IgD-negative memory B cell (primary cell): ENCODE data around the gene PGAP3. TPM values are rescaled to one million over a fixed set of nuclear protein-coding genes. Genes with fewer than 3 reads are reported as not detected.
A peak's percentile ranks its signal among the peaks of the same experiment; 100 is the strongest.
"Not testable (repeated sequence)": the region's sequence is repeated elsewhere in the genome, so short reads cannot be mapped to it uniquely, and the experiment has no call there.

Experiments used
- H3K27ac Mint-ChIP-seq, 3 donors: one replicate each; pipeline ENCODE4 v1.8.0; 2020 to 2022; ENCODE audit warnings: mild to moderate bottlenecking in 3 of 3, mixed read lengths in 3 of 3, moderate library complexity in 1 of 3
- H3K27me3 Mint-ChIP-seq: one replicate; pipeline ENCODE4 v1.8.0; 2021; ENCODE audit warnings: mixed read lengths
- H3K36me3 Mint-ChIP-seq: one replicate; pipeline ENCODE4 v1.8.0; 2020; ENCODE audit warnings: mild to moderate bottlenecking, mixed read lengths
- H3K4me1 Mint-ChIP-seq, 3 donors: one replicate each; pipeline ENCODE4 v1.8.0; 2020 to 2022; ENCODE audit warnings: mixed read lengths in 3 of 3, mild to moderate bottlenecking in 1 of 3
- H3K4me3 Mint-ChIP-seq, 4 donors: one replicate each; pipeline ENCODE4 v1.8.0; 2020 to 2022; ENCODE audit warnings: mild to moderate bottlenecking in 4 of 4, mixed read lengths in 4 of 4, moderate library complexity in 3 of 4
- H3K9me3 Mint-ChIP-seq, 3 donors: one replicate each; pipeline ENCODE4 v1.8.0; 2020 to 2021; ENCODE audit warnings: mixed read lengths in 3 of 3, mild to moderate bottlenecking in 1 of 3
- polyA plus RNA-seq: library from polyadenylated mRNA; unstranded; fragments of 300-500 nt; fragmentation: Illumina TruSeq; gene quantifications from one replicate; pipeline ENCODE4 v1.2.3, GENCODE V29; 2021

Gene PGAP3
- polyA plus RNA-seq, 1 donor from 2014 or later, result 15.6 TPM

DNA sequence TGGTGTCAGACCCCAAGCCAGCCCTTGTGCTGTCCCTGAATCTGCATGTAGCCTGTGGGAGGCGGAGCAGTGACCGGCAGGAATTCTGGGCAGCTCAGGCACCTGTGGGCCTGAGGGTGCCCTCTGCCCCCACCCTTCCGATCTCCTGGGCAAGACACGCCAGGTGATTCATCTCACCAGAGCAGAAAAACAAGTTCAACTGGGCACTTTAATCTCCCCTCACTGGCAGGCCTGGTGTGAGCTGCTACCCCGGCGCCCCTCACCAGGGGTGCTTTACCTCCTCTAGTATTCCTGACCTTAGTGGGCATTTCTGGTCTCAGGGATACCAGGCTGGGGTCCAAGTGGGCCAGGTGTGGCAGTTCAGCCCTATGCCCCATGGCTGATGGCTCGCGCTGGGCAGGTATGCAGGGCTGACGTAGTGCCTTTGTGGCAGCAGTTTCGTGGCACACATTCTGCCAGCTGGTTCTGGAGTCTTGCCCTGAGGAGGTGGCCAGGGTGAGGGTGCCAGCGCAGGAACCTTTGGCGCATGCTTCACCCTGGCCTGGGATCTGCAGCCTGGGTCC, 18.0 kb upstream of the PGAP3 start:
- H3K4me3 Mint-ChIP-seq, result no peak overlapping the region
- peaks cover 2% of the 10 kb centered on the region for H3K36me3 Mint-ChIP-seq
- peaks cover 9 to 21% (median 11%) of the 10 kb centered on the region in 3 donors for H3K4me1 Mint-ChIP-seq
- no peaks in the 10 kb centered on the region for H3K9me3 Mint-ChIP-seq
- H3K27ac Mint-ChIP-seq, result no peak overlapping the region
- peaks cover 12% of the 10 kb centered on the region for H3K27me3 Mint-ChIP-seq

DNA sequence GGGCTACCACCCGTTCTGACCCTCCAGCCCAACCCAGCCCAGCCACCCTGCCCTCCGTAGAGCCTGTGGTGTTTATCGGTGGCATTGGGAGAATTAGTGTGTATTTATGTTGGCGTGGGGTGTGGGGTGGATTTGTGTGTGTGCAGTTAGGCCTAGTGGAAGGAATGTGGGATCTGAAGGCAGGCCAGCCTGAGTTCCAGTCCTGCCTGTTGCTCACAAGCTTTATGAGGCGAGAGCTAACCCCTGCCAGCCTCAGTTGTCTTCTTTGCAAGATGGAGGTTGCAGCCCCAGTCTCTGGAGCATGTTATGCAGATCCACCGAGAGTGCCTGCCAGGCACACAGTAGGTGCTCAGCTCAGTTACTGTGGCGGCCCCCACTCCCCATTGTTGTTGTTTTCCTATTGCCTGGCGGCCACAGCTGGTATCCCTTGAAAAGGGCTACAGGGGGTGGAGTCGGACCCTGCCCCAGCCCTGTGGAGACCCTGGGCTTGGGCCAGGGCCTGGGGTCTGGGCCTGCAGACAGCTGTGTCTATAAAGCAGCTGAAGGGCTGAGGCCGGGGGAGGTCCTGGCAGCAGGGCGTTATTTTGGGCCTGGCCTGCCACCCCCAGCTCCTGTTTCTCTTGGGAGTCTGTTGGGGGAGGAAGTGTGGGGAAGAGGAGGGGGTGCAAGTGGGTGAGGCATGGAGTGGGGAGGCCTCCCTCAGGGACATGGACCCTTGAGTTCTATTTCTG, 17.1 kb upstream of the PGAP3 start:
- H3K9me3 Mint-ChIP-seq, result no peaks in the 10 kb centered on the region
- peaks cover 15% of the 10 kb centered on the region for H3K27me3 Mint-ChIP-seq
- H3K27ac Mint-ChIP-seq, result no peak overlapping the region
- H3K36me3 Mint-ChIP-seq, result peaks cover 2% of the 10 kb centered on the region
- peaks cover 9 to 21% (median 11%) of the 10 kb centered on the region in 3 donors for H3K4me1 Mint-ChIP-seq
- no peak overlapping the region for H3K4me3 Mint-ChIP-seq

DNA sequence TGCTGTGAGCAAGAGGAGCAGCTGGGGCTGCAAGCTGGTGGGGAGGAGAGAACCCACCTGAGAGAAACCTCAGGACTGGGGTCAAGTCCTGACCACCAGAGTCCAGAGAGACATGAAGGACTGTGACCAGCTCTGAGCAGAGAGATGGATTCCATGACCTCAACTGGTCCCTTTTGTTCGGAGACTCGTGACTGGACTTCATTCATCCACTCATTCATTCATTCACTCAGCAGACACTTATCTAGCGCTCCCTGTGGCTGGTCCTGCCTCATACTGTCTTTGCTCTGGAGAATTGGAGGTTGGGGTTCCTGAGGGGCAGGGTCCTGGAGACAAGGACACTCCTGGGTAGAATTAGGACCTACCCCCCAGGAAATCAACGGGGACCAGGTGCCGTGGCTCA, 16.1 kb upstream of the PGAP3 start:
- Mint-ChIP-seq H3K4me1 (peaks cover 8 to 21% (median 11%) of the 10 kb centered on the region in 3 donors), H3K36me3 (no peaks in the 10 kb centered on the region), H3K4me3 (no peak overlapping the region), H3K27ac (peak overlapping the region in 2 of 3 donors; percentile 63 to 82), H3K27me3 (peaks cover 25% of the 10 kb centered on the region), H3K9me3 (peaks cover 0 to under 1% (median 0%) of the 10 kb centered on the region in 3 donors)

DNA sequence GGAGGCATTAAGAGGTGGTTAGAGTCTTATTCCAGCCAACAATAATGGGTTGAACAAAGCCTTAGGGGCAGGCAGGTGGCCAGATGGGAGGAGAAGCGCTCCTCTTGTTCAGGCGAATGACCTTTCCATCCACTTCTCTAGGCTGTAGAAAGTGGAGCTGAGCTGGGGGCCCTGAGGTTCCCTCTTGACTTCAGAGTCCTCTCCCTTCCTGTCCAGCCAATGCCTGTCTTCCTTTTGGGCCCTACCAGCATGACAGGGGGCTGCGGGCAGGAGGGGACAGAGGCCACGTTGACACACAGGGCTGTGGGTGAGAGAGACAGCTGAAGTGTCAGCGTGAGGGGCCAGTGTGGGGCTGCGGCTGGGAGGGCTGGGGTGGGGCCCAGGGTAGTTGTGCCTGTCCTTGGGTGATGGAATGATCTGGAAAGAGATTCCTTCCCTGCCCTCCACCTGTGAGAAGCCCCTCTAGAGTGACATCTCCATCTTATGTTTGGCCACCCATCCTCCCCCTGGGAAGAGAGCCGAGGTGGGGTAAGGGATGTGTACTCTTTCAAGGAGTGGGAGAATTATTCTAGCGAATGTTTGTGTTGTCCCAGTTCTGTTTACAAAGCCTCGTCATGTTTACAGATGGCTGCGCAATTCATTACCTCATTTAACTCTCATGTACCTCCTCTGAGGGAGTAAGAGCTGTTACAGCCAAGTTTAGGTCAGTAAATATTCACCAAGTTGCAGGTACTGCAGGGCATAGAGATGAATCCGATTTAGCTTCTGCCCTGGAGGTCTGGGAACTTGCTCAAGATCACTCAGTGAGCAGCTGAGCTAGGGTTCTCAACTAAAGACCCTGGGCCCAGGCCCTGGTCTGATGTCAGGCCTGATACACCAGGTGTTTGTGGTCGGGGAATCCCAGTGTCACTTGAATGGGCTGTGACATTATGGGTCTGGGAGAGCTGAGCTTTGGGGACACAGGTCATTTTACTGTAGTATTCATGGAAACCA, 15.3 kb upstream of the PGAP3 start:
- Mint-ChIP-seq H3K9me3 (peaks cover 0 to 2% (median 0%) of the 10 kb centered on the region in 3 donors), H3K36me3 (no peaks in the 10 kb centered on the region), H3K27ac (peak overlapping the region in 2 of 3 donors; percentile 63 to 82), H3K4me3 (no peak overlapping the region), H3K27me3 (peaks cover 30% of the 10 kb centered on the region), H3K4me1 (peaks cover 8 to 19% (median 11%) of the 10 kb centered on the region in 3 donors)

- Mint-ChIP-seq H3K27ac (no peak overlapping the region), H3K9me3 (peaks cover 0 to 2% (median 0%) of the 10 kb centered on the region in 3 donors), H3K4me3 (peak overlapping the region in 1 of 4 donors; percentile 44), H3K36me3 (peaks cover 1% of the 10 kb centered on the region), H3K4me1 (peaks cover 4 to 14% (median 6%) of the 10 kb centered on the region in 3 donors), H3K27me3 (peaks cover 34% of the 10 kb centered on the region)
Measured at GRCh38 chr17:39701784-39702422, 14.0 kb upstream of the PGAP3 start.

DNA sequence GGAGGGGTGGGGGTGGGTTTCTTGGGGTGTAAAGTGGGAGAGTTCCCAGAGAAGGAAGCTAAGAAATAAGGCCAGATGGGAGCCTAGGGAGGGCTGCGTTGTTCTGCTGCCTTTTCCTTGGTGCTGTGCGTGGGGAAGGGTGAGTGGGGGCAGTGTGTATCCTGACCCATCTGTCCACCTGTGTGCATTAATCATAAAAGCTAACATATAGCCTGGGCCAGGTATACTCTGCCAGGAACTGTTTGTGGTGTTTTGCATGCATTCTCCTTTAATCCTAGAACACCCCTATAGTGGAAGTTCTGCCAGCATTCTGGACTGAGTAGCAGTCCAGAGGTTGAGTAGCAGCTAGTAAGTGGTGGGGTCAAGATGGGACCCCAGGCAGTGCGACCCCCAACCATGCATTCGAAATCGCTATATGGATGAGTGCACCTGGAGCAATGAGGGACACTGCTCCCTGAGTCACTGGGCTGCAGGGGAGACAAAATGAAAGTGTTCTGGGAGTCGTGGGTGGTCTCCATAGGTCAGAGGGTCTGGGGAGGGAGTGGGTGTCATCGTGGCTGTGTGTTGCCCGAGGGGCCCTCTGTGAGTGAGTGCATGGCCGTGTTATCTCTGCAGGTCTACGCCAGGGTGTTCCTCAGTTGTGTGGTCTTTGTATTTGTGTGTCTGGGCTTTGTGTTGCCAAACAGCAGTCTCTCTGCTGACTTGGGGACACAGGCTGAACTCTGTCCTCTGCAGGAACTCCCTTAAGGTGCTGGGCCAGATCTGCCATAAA, 13.3 kb upstream of the PGAP3 start:
- Mint-ChIP-seq H3K27ac (peak overlapping the region in 1 of 3 donors; percentile 20), H3K9me3 (peaks cover 0 to 2% (median 0%) of the 10 kb centered on the region in 3 donors), H3K4me1 (peaks cover 3 to 12% (median 5%) of the 10 kb centered on the region in 3 donors), H3K36me3 (peaks cover 1% of the 10 kb centered on the region), H3K27me3 (peaks cover 34% of the 10 kb centered on the region), H3K4me3 (peak overlapping the region in 2 of 4 donors; percentile 44 to 66)

- H3K4me3 Mint-ChIP-seq, result peak overlapping the region in 1 of 4 donors; percentile 66
- H3K4me1 Mint-ChIP-seq, result peaks cover 3 to 12% (median 5%) of the 10 kb centered on the region in 3 donors
- peaks cover 34% of the 10 kb centered on the region for H3K27me3 Mint-ChIP-seq
- H3K36me3 Mint-ChIP-seq, result peaks cover 1% of the 10 kb centered on the region
- H3K9me3 Mint-ChIP-seq, result peaks cover 0 to 2% (median 0%) of the 10 kb centered on the region in 3 donors
- peak overlapping the region in 1 of 3 donors; percentile 14 for H3K27ac Mint-ChIP-seq
Measured at GRCh38 chr17:39700148-39700987, 12.5 kb upstream of the PGAP3 start.

GRCh38 chr17:39699818-39700147, 11.9 kb upstream of the PGAP3 start, which contains the start of gene ERBB2:
TSS of gene ERBB2 (plus strand) at chr17:39700064. CDS start at chr17:39700239, 175 bp downstream.
- peak within 1 kb of the TSS in 1 of 3 donors; percentile 14 for H3K27ac Mint-ChIP-seq
- H3K9me3 Mint-ChIP-seq, result peaks cover 0 to 2% (median 0%) of the 10 kb centered on the region in 3 donors
- peaks cover 34% of the 10 kb centered on the region for H3K27me3 Mint-ChIP-seq
- peaks cover 3 to 12% (median 5%) of the 10 kb centered on the region in 3 donors for H3K4me1 Mint-ChIP-seq
- peaks cover 1% of the 10 kb centered on the region for H3K36me3 Mint-ChIP-seq
- H3K4me3 Mint-ChIP-seq, result peak within 1 kb of the TSS in 2 of 4 donors; percentile 66 to 76

DNA sequence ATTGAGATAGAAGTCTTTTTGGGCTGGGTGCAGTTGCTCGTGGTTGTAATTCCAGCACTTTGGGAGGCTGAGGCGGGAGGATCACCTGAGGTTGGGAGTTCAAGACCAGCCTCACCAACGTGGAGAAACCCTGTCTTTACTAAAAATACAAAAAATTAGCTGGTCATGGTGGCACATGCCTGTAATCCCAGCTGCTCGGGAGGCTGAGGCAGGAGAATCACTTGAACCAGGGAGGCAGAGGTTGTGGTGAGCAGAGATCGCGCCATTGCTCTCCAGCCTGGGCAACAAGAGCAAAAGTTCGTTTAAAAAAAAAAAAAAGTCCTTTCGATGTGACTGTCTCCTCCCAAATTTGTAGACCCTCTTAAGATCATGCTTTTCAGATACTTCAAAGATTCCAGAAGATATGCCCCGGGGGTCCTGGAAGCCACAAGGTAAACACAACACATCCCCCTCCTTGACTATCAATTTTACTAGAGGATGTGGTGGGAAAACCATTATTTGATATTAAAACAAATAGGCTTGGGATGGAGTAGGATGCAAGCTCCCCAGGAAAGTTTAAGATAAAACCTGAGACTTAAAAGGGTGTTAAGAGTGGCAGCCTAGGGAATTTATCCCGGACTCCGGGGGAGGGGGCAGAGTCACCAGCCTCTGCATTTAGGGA, 11.4 kb upstream of the PGAP3 start:
- H3K9me3 Mint-ChIP-seq, H3K36me3 Mint-ChIP-seq: not testable (repeated sequence)
- Mint-ChIP-seq H3K27me3 (peaks cover 34% of the 10 kb centered on the region), H3K27ac (peak overlapping the region in 1 of 3 donors; percentile 14), H3K4me1 (peaks cover 1 to 12% (median 5%) of the 10 kb centered on the region in 3 donors), H3K4me3 (peak overlapping the region in 2 of 4 donors; percentile 37 to 76)

GRCh38 chr17:39697961-39698360, 10.1 kb upstream of the PGAP3 start:
- Mint-ChIP-seq H3K4me1 (peaks cover 0 to 5% (median 3%) of the 10 kb centered on the region in 3 donors), H3K4me3 (no peak overlapping the region), H3K9me3 (peaks cover 0 to 2% (median 0%) of the 10 kb centered on the region in 3 donors), H3K36me3 (peaks cover 3% of the 10 kb centered on the region), H3K27me3 (peaks cover 34% of the 10 kb centered on the region), H3K27ac (no peak overlapping the region)

DNA sequence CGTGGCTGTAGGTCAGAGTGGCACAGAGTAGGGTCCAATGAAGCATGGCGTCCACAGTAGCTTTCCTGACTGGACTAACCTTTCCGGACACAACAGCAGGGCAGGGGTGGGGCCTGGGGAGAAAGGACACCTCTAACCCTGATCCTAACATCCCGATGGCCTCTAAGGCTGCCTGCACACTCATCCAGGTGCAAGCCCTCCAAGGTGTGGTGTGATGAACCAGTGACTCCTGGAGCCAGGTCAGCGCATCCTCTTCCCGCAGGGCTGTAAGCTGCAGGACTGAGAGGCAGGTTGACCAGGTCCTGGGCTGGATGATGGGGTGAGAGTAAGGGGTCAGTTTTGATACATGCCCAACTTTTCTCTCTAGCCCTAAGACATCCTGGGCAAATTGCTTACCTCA, 8.9 kb upstream of the PGAP3 start:
- peaks cover 0 to 5% (median 3%) of the 10 kb centered on the region in 3 donors for H3K4me1 Mint-ChIP-seq
- no peak overlapping the region for H3K27ac Mint-ChIP-seq
- peaks cover 4% of the 10 kb centered on the region for H3K36me3 Mint-ChIP-seq
- H3K4me3 Mint-ChIP-seq, result no peak overlapping the region
- peaks cover 30% of the 10 kb centered on the region for H3K27me3 Mint-ChIP-seq
- peaks cover 0 to 2% (median 0%) of the 10 kb centered on the region in 3 donors for H3K9me3 Mint-ChIP-seq

DNA sequence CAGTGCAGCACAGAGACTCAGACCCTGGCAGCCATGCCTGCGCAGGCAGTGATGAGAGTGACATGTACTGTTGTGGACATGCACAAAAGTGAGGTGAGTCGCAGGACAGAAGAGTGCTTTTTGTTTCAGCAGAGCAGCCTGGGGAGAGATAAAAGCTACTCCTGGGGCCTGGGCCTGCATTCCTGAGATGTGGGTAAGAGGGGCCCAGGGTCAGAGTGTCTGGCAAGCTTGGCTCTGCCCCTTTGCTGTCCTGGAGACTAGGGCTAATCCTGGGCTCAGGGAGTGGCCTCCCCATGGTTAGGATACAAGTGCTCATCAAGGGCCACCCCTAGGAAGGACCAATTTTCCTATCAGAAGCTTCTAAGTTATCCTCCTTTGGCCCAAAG, 7.2 kb upstream of the PGAP3 start:
- H3K4me3 Mint-ChIP-seq, result no peak overlapping the region
- peaks cover 19% of the 10 kb centered on the region for H3K27me3 Mint-ChIP-seq
- no peak overlapping the region for H3K27ac Mint-ChIP-seq
- peaks cover 0 to 2% (median 0%) of the 10 kb centered on the region in 3 donors for H3K9me3 Mint-ChIP-seq
- H3K4me1 Mint-ChIP-seq, result peaks cover 0 to 5% (median 2%) of the 10 kb centered on the region in 3 donors
- H3K36me3 Mint-ChIP-seq, result peaks cover 4% of the 10 kb centered on the region
